Diencephalon (tissue), 1 donor: Measurements from ENCODE around the gene PTP4A2. TPM values are rescaled to one million over a fixed set of nuclear protein-coding genes. Genes with fewer than 3 reads are reported as not detected.

Experiments
- total RNA-seq: library from RNA; depleted of rRNA; stranded (reverse); fragments of >200 nt; gene quantifications from one replicate; pipeline ENCODE4 v1.2.3, GENCODE V29; 2014

The PTP4A2 gene
- 444 TPM for total RNA-seq

GRCh38 chr1:31938184-31938975 is at the start of gene PTP4A2:
Gene PTP4A2 (minus strand): TSS chr1:31938368. CDS start chr1:31919065, 19,303 bp downstream.

Other genes starting within 250 kb of the PTP4A2 start
- 12.9 TPM for gene COL16A1, start 234.4 kb downstream of the PTP4A2 start, total RNA-seq
- 59.5 TPM for gene ADGRB2, start 174.0 kb downstream of the PTP4A2 start, total RNA-seq
- 0.23 TPM for gene SPOCD1, start 122.3 kb downstream of the PTP4A2 start, total RNA-seq
- 102 TPM for gene KHDRBS1, start 75.5 kb upstream of the PTP4A2 start, total RNA-seq
- 7.2 TPM for gene TMEM39B, start 134.6 kb upstream of the PTP4A2 start, total RNA-seq
- 36.2 TPM for gene KPNA6, start 169.7 kb upstream of the PTP4A2 start, total RNA-seq
- gene TXLNA, start 241.3 kb upstream of the PTP4A2 start, total RNA-seq = 26.3 TPM